KMS-11 (cell line): ENCODE measurements around the gene CAV2.

Experiments used
- H2AFZ ChIP-seq: fragments of 200-600 bp; sonication (generic); 2 replicates; pipeline ENCODE4 v1.6.1; 2016; ENCODE audit warnings: antibody characterized with exemption, mixed run types, low read depth
- H3K27ac ChIP-seq: fragments of 200-600 bp; sonication (generic); 2 replicates; pipeline ENCODE4 v1.6.1; 2016; ENCODE audit warnings: mild to moderate bottlenecking, mixed run types
- H3K27me3 ChIP-seq: fragments of 200-600 bp; sonication (generic); 2 replicates; pipeline ENCODE4 v1.6.1; 2017; ENCODE audit warnings: mild to moderate bottlenecking, low read depth, mixed run types, moderate library complexity; ENCODE audit not compliant: insufficient read depth
- H3K36me3 ChIP-seq: fragments of 200-600 bp; sonication (generic); 2 replicates; pipeline ENCODE4 v1.6.1; 2017; ENCODE audit warnings: mild to moderate bottlenecking, mixed run types; ENCODE audit not compliant: insufficient read depth
- H3K4me1 ChIP-seq: fragments of 200-600 bp; sonication (generic); 2 replicates; pipeline ENCODE4 v1.6.1; 2016; ENCODE audit warnings: mild to moderate bottlenecking, low read depth, mixed run types; ENCODE audit not compliant: poor library complexity, severe bottlenecking
- H3K4me2 ChIP-seq: fragments of 200-600 bp; sonication (generic); 2 replicates; pipeline ENCODE4 v1.7.0; 2016; ENCODE audit warnings: mild to moderate bottlenecking, mixed run types
- H3K4me3 ChIP-seq: fragments of 200-600 bp; sonication (generic); IDR thresholded peaks from 2 replicates; pipeline ENCODE4 v1.6.1; 2017; ENCODE audit warnings: low read depth, low read length, mixed read lengths; ENCODE audit not compliant: insufficient read depth
- H3K79me2 ChIP-seq: fragments of 200-600 bp; sonication (generic); 2 replicates; pipeline ENCODE4 v1.6.1; 2016; ENCODE audit warnings: low read depth, mixed run types; ENCODE audit not compliant: insufficient read depth
- H3K9ac ChIP-seq: fragments of 200-600 bp; sonication (generic); 2 replicates; pipeline ENCODE4 v1.6.1; 2016; ENCODE audit warnings: mild to moderate bottlenecking, mixed run types
- H4K20me1 ChIP-seq: fragments of 200-600 bp; sonication (generic); 2 replicates; pipeline ENCODE4 v1.6.1; 2016; ENCODE audit warnings: mild to moderate bottlenecking, mixed run types; ENCODE audit not compliant: insufficient read depth
- TF ChIP-seq, protein P1 (sequence below): fragments of 200-600 bp; sonication (generic); conservative IDR thresholded peaks from 2 replicates; pipeline ENCODE4 v1.6.1; 2017; ENCODE audit warnings: low read depth, mild to moderate bottlenecking, antibody characterized with exemption, low read length, moderate library complexity, mixed read lengths

Gene CAV2

DNA sequence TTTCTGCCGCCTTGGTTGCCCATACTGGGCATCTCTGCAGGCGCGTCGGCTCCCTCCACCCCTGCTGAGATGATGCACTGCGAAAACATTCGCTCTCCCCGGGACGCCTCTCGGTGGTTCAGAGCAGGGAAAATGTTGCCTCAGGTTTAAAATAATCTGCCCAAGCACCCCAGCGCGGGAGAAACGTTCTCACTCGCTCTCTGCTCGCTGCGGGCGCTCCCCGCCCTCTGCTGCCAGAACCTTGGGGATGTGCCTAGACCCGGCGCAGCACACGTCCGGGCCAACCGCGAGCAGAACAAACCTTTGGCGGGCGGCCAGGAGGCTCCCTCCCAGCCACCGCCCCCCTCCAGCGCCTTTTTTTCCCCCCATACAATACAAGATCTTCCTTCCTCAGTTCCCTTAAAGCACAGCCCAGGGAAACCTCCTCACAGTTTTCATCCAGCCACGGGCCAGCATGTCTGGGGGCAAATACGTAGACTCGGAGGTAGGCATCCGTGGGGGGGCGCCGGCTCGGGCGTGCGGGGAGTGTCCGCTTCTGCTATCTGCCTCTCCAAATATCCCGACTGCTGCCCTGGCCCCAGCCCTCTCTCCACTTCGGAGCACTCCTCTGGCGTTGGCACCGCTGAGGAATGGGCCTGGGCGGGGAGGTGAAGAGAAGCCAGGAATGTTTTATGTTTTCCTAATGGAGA lies 25.2 kb downstream of the CAV2 start, which contains the start of gene CAV1:
Gene CAV1 (plus strand): TSS at position 428 of the 689 bp plus-strand sequence. CDS start 27 bp downstream, at position 455.
- H4K20me1 ChIP-seq = no peaks in the 10 kb centered on the region
- no peaks in the 10 kb centered on the region for H3K36me3 ChIP-seq
- peak within 1 kb of the TSS; percentile 69 for H3K9ac ChIP-seq
- H3K4me2 ChIP-seq = peak within 1 kb of the TSS; percentile 94
- H3K4me3 ChIP-seq = peak within 1 kb of the TSS; percentile 76
- H3K27ac ChIP-seq = peak within 1 kb of the TSS; percentile 47
- 0 out of 2 replicates have a peak, but pooled peaks cover 10% of the 10 kb centered on the region for H3K79me2 ChIP-seq
- peak within 1 kb of the TSS; percentile 98 for H2AFZ ChIP-seq
- no peaks in the 10 kb centered on the region; the same call in 1 of the 2 replicates for H3K27me3 ChIP-seq
- TF ChIP-seq, protein P1, sequence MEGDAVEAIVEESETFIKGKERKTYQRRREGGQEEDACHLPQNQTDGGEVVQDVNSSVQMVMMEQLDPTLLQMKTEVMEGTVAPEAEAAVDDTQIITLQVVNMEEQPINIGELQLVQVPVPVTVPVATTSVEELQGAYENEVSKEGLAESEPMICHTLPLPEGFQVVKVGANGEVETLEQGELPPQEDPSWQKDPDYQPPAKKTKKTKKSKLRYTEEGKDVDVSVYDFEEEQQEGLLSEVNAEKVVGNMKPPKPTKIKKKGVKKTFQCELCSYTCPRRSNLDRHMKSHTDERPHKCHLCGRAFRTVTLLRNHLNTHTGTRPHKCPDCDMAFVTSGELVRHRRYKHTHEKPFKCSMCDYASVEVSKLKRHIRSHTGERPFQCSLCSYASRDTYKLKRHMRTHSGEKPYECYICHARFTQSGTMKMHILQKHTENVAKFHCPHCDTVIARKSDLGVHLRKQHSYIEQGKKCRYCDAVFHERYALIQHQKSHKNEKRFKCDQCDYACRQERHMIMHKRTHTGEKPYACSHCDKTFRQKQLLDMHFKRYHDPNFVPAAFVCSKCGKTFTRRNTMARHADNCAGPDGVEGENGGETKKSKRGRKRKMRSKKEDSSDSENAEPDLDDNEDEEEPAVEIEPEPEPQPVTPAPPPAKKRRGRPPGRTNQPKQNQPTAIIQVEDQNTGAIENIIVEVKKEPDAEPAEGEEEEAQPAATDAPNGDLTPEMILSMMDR = no peak; the same call in 1 of the 2 replicates
- H3K4me1 ChIP-seq = peaks cover 40% of the 10 kb centered on the region

DNA sequence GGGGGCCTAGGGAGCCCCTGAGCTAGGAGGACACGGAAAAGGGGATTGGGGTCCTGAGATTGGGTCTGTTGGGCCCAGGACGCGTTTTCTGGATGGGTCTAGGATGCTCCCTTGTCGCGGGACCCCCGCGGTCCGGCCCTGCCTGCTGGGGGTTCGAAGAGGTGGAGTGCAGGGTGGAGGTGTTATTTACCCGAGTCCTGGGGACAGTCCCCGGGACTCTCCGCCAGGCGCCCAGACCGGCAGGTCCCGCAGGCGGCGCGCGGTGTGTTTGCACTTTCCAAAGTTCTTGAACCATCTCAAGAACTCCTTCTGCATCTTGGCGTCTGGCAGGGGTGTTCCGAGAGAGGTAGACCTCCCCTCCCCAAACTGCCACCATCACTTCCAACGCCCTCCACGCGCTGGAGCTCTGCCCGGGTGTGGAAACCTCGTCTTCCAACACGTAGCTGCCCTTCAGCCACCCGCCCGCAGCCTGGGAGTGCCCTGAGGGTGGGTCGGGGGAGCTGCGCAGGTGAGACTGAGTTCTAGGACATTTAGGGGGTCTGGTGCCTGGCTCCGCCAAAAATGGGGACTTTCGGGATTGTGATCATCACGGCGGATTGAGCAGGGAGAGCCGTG lies 25.9 kb downstream of the CAV2 start:
- H3K9ac ChIP-seq = peak overlapping the region; percentile 69
- peak overlapping the region; percentile 98 for H2AFZ ChIP-seq
- H3K36me3 ChIP-seq = no peaks in the 10 kb centered on the region
- peak overlapping the region; percentile 94 for H3K4me2 ChIP-seq
- H4K20me1 ChIP-seq = no peaks in the 10 kb centered on the region
- TF ChIP-seq, protein P1 = no peak
- peak overlapping the region; percentile 47 for H3K27ac ChIP-seq
- H3K4me1 ChIP-seq = peaks cover 47% of the 10 kb centered on the region
- 0 out of 2 replicates have a peak, but pooled peaks cover 12% of the 10 kb centered on the region for H3K79me2 ChIP-seq
- H3K4me3 ChIP-seq = peak overlapping the region; percentile 76
- no peaks in the 10 kb centered on the region; the same call in 1 of the 2 replicates for H3K27me3 ChIP-seq

DNA sequence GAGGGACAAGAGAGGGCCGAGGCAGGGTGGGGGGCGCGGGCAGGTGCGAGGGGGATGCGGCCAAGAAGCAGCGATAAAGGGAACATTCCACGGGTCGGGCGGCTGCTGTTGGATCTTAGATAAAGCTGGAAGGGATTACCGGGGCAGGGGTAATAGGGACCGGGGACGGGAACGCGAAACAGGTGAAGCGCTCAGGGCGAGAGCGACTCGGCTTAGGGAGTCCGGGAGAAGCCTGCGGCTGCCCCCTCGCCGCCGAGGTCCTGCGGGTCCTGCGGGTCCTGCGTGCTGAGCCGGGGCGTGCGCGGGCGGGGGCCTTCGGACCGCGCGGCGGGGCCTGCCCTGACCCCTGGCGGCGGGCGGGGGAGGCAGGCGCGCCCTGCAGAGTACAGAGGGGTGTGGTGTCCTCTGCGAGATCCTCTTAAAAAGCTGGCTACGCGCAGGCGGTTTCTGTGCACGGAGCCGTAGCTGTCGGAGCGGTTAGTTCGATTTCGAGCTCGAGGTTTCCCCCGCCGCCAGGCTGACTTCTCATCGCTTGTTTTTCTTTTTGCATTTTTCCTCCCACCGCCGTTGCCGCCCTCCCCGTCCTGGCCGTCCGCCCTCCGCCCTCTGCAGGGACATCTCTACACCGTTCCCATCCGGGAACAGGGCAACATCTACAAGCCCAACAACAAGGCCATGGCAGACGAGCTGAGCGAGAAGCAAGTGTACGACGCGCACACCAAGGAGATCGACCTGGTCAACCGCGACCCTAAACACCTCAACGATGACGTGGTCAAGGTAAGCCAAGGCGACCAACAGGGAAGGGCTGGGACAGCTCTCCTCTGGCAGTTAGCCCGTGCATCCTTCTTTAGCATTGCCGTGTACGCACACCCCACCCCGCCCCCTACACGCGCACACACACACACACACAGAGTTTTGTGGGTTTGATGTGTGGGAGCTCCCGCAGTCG lies 26.6 kb downstream of the CAV2 start:
- peak overlapping the region; percentile 94 for H3K4me2 ChIP-seq
- H3K36me3 ChIP-seq = no peaks in the 10 kb centered on the region
- peak overlapping the region; percentile 47 for H3K27ac ChIP-seq
- H3K4me1 ChIP-seq = peaks cover 54% of the 10 kb centered on the region
- peak overlapping the region; percentile 76 for H3K4me3 ChIP-seq
- peak overlapping the region; percentile 69 for H3K9ac ChIP-seq
- H2AFZ ChIP-seq = peak overlapping the region; percentile 98
- 0 out of 2 replicates have a peak, but pooled peaks cover 12% of the 10 kb centered on the region for H3K79me2 ChIP-seq
- TF ChIP-seq, protein P1 = peak; percentile 83
- H4K20me1 ChIP-seq = no peaks in the 10 kb centered on the region
- H3K27me3 ChIP-seq = no peaks in the 10 kb centered on the region; the same call in 1 of the 2 replicates

DNA sequence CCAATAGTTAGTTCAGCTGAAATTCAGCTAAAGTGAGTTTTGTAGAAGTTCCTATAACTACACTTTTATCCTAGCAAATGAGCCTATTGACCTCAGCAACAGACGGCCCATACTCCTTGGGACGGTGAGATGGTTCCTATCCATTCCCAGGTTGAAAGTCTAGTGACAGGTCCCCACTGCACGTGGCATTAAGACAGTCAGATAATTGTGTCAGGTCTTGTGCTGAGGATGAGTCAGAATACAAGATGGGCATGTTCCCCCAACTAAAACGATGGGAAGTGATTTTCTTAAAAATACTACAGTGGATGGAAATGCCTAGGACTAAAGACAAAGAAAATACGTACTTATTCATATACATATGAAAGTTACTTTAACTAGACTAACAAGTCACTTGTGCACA lies 27.4 kb downstream of the CAV2 start:
- 0 out of 2 replicates have a peak, but pooled peaks cover 12% of the 10 kb centered on the region for H3K79me2 ChIP-seq
- H3K27me3 ChIP-seq = no peaks in the 10 kb centered on the region; the same call in 1 of the 2 replicates
- H3K9ac ChIP-seq = peak overlapping the region; percentile 69; the same call in 1 of the 2 replicates
- no peaks in the 10 kb centered on the region for H4K20me1 ChIP-seq
- no peaks in the 10 kb centered on the region for H3K36me3 ChIP-seq
- H3K4me3 ChIP-seq = no peak overlapping the region
- peak overlapping the region; percentile 47; the same call in 1 of the 2 replicates for H3K27ac ChIP-seq
- peaks cover 60% of the 10 kb centered on the region for H3K4me1 ChIP-seq
- TF ChIP-seq, protein P1 = no peak
- H2AFZ ChIP-seq = peak overlapping the region; percentile 98; the same call in 1 of the 2 replicates
- peak overlapping the region; percentile 94 for H3K4me2 ChIP-seq
